KOPT-K1 (cell line): ENCODE results near the gene SMARCD3.

Experiments
- H3K27ac ChIP-seq: fragments of 200-600 bp; sonication (generic); 2 replicates; pipeline ENCODE4 v1.5.1; 2016; ENCODE audit warnings: antibody characterized with exemption, mild to moderate bottlenecking, low read depth, low read length; ENCODE audit not compliant: poor library complexity, severe bottlenecking
- H3K36me3 ChIP-seq: fragments of 200-600 bp; sonication (generic); 2 replicates; pipeline ENCODE4 v1.5.1; 2017; ENCODE audit warnings: antibody characterized with exemption, mild to moderate bottlenecking, low read length, moderate library complexity; ENCODE audit not compliant: insufficient read depth
- H3K9me3 ChIP-seq: fragments of 200-600 bp; sonication (generic); 2 replicates; pipeline ENCODE4 v1.5.1; 2017; ENCODE audit warnings: antibody characterized with exemption, low read length, mild to moderate bottlenecking; ENCODE audit not compliant: insufficient read depth, poor library complexity, severe bottlenecking

SMARCD3 gene

GRCh38 chr7:151246851-151247580 lies 1.5 kb downstream of the SMARCD3 start:
- no peak overlapping the region for H3K27ac ChIP-seq
- no peaks in the 10 kb centered on the region for H3K36me3 ChIP-seq

GRCh38 chr7:151246102-151246850 lies 2.2 kb downstream of the SMARCD3 start:
- Histone ChIP-seq H3K36me3 (peaks cover 2% of the 10 kb centered on the region; the same call in 1 of the 2 replicates), H3K9me3 (no peaks in the 10 kb centered on the region), H3K27ac (no peak overlapping the region)

More at GRCh38 chr7:151246851-151247580, 1.5 kb downstream of the SMARCD3 start:
- H3K9me3 ChIP-seq: no peaks in the 10 kb centered on the region

GRCh38 chr7:151245360-151246101 lies 3.0 kb downstream of the SMARCD3 start:
- H3K36me3 ChIP-seq: peaks cover 9% of the 10 kb centered on the region; the same call in 1 of the 2 replicates
- no peak overlapping the region for H3K27ac ChIP-seq
- no peaks in the 10 kb centered on the region for H3K9me3 ChIP-seq

GRCh38 chr7:151244841-151245346 lies 3.6 kb downstream of the SMARCD3 start:
- H3K36me3 ChIP-seq: peaks cover 16% of the 10 kb centered on the region; the same call in 1 of the 2 replicates
- H3K9me3 ChIP-seq: no peaks in the 10 kb centered on the region
- H3K27ac ChIP-seq: no peak overlapping the region

- Histone ChIP-seq H3K27ac (peak overlapping the region; percentile 65), H3K9me3 (no peaks in the 10 kb centered on the region), H3K36me3 (peaks cover 22% of the 10 kb centered on the region)
These were observed 4.2 kb downstream of the SMARCD3 start for GRCh38 chr7:151244196-151244840.

GRCh38 chr7:151243408-151244195 lies 4.9 kb downstream of the SMARCD3 start:
- H3K27ac ChIP-seq: peak overlapping the region; percentile 65
- H3K9me3 ChIP-seq: no peaks in the 10 kb centered on the region
- H3K36me3 ChIP-seq: peaks cover 29% of the 10 kb centered on the region

GRCh38 chr7:151243045-151243349 lies 5.5 kb downstream of the SMARCD3 start:
- Histone ChIP-seq H3K27ac (peak overlapping the region; percentile 65), H3K36me3 (peaks cover 35% of the 10 kb centered on the region), H3K9me3 (no peaks in the 10 kb centered on the region)

GRCh38 chr7:151242159-151243044 lies 6.1 kb downstream of the SMARCD3 start:
- peaks cover 41% of the 10 kb centered on the region for H3K36me3 ChIP-seq
- no peaks in the 10 kb centered on the region for H3K9me3 ChIP-seq
- peak overlapping the region; percentile 65 for H3K27ac ChIP-seq

GRCh38 chr7:151241755-151242096 lies 6.8 kb downstream of the SMARCD3 start:
- no peaks in the 10 kb centered on the region for H3K9me3 ChIP-seq
- H3K27ac ChIP-seq: no peak overlapping the region
- peaks cover 47% of the 10 kb centered on the region for H3K36me3 ChIP-seq

- Histone ChIP-seq H3K27ac (no peak overlapping the region), H3K36me3 (peaks cover 53% of the 10 kb centered on the region), H3K9me3 (no peaks in the 10 kb centered on the region)
These were observed 7.3 kb downstream of the SMARCD3 start for GRCh38 chr7:151240942-151241754.

GRCh38 chr7:151240536-151240935 lies 8.0 kb downstream of the SMARCD3 start:
- H3K27ac ChIP-seq: no peak overlapping the region
- H3K9me3 ChIP-seq: no peaks in the 10 kb centered on the region
- peaks cover 59% of the 10 kb centered on the region for H3K36me3 ChIP-seq

- Histone ChIP-seq H3K27ac (no peak overlapping the region), H3K36me3 (peaks cover 65% of the 10 kb centered on the region)
These were observed 8.5 kb downstream of the SMARCD3 start for GRCh38 chr7:151239837-151240459.

More at GRCh38 chr7:151239837-151240459, 8.5 kb downstream of the SMARCD3 start:
- H3K9me3 ChIP-seq: no peaks in the 10 kb centered on the region
